HG03135 (cell line): ENCODE data around the gene ATP5IF1.
A peak's percentile ranks its signal among the peaks of the same experiment; 100 is the strongest.

Source experiments
- ATAC-seq: cut with Tn5 transposase; IDR thresholded peaks from one replicate; pipeline ENCODE4 v1.9.1; 2021; ENCODE audit warnings: mild to moderate bottlenecking, moderate library complexity; ENCODE audit not compliant: unreplicated experiment

Gene ATP5IF1

GRCh38 chr1:28235755-28236655, at the start of gene ATP5IF1:
TSS of gene ATP5IF1 (plus strand) at chr1:28236124. CDS start at chr1:28236184, 60 bp downstream.
- peak; percentile 85 for ATAC-seq

GRCh38 chr1:28190337-28190979, 45.5 kb upstream of the ATP5IF1 start:
- ATAC-seq = no peak

- ATAC-seq = no peak
Observed at GRCh38 chr1:28190996-28191645, 44.8 kb upstream of the ATP5IF1 start.

- no peak for ATAC-seq
Observed at GRCh38 chr1:28193701-28194161, 42.2 kb upstream of the ATP5IF1 start.

- ATAC-seq = no peak
Observed at GRCh38 chr1:28194326-28195035, 41.4 kb upstream of the ATP5IF1 start.

- ATAC-seq = no peak
Observed at GRCh38 chr1:28195780-28196179, 40.1 kb upstream of the ATP5IF1 start.

- ATAC-seq = no peak
Observed at GRCh38 chr1:28196330-28196729, 39.6 kb upstream of the ATP5IF1 start.

- no peak for ATAC-seq
Observed at GRCh38 chr1:28197682-28198415, 38.1 kb upstream of the ATP5IF1 start.

- ATAC-seq = peak; percentile 79
Observed at GRCh38 chr1:28199328-28200233, 36.3 kb upstream of the ATP5IF1 start.

GRCh38 chr1:28200234-28200873, 35.6 kb upstream of the ATP5IF1 start:
- no peak for ATAC-seq

- no peak for ATAC-seq
Observed at GRCh38 chr1:28205243-28205642, 30.7 kb upstream of the ATP5IF1 start.

GRCh38 chr1:28208818-28209441, 27.0 kb upstream of the ATP5IF1 start:
- no peak for ATAC-seq

- no peak for ATAC-seq
Observed at GRCh38 chr1:28209700-28210099, 26.2 kb upstream of the ATP5IF1 start.

- no peak for ATAC-seq
Observed at GRCh38 chr1:28213315-28213714, 22.6 kb upstream of the ATP5IF1 start.

GRCh38 chr1:28229089-28229488, 6.8 kb upstream of the ATP5IF1 start:
- ATAC-seq = no peak

- ATAC-seq = no peak
Observed at GRCh38 chr1:28229996-28230395, 5.9 kb upstream of the ATP5IF1 start.

- ATAC-seq = peak; percentile 49
Observed at GRCh38 chr1:28232558-28233263, 3.2 kb upstream of the ATP5IF1 start, which contains the start of gene DNAJC8. TSS of gene DNAJC8 (minus strand) at chr1:28233029. CDS start at chr1:28232998, 31 bp downstream.

- no peak for ATAC-seq
Observed at GRCh38 chr1:28233264-28233606, 2.7 kb upstream of the ATP5IF1 start.
